ENCODE data around the gene HMGCS2.
A peak's percentile ranks its signal among the peaks of the same experiment; 100 is the strongest.
"Not testable (repeated sequence)": the region's sequence is repeated elsewhere in the genome, so short reads cannot be mapped to it uniquely, and the experiment has no call there.

The HMGCS2 gene

GRCh38 chr1:119787776-119788175 lies 19.1 kb upstream of the HMGCS2 start:
- DNase-seq = no peak

- not testable (repeated sequence) for DNase-seq
Observed at GRCh38 chr1:119786473-119787050, 17.9 kb upstream of the HMGCS2 start.

GRCh38 chr1:119786046-119786445 lies 17.3 kb upstream of the HMGCS2 start:
- not testable (repeated sequence) for DNase-seq

- no peak for DNase-seq
Observed at GRCh38 chr1:119784191-119784781, 15.6 kb upstream of the HMGCS2 start.

GRCh38 chr1:119783354-119784185 lies 14.9 kb upstream of the HMGCS2 start:
- DNase-seq = no peak

- DNase-seq = no peak
Observed at GRCh38 chr1:119782631-119783325, 14.1 kb upstream of the HMGCS2 start.

- DNase-seq = no peak
Observed at GRCh38 chr1:119781434-119782210, 12.9 kb upstream of the HMGCS2 start.

GRCh38 chr1:119779869-119780356 lies 11.2 kb upstream of the HMGCS2 start:
- DNase-seq = peak; percentile 39

- no peak for DNase-seq
Observed at GRCh38 chr1:119778886-119779560, 10.3 kb upstream of the HMGCS2 start.

GRCh38 chr1:119778359-119778758 lies 9.7 kb upstream of the HMGCS2 start:
- no peak for DNase-seq

GRCh38 chr1:119774746-119775490 lies 6.2 kb upstream of the HMGCS2 start:
- DNase-seq = no peak

- DNase-seq = no peak
Observed at GRCh38 chr1:119773711-119774241, 5.1 kb upstream of the HMGCS2 start.

- no peak for DNase-seq
Observed at GRCh38 chr1:119772298-119772697, 3.6 kb upstream of the HMGCS2 start.

GRCh38 chr1:119771770-119772169 lies 3.1 kb upstream of the HMGCS2 start:
- no peak for DNase-seq

GRCh38 chr1:119771016-119771415 lies 2.3 kb upstream of the HMGCS2 start:
- DNase-seq = no peak

- no peak for DNase-seq
Observed at GRCh38 chr1:119767486-119767885, 1.2 kb downstream of the HMGCS2 start.

- DNase-seq = no peak
Observed at GRCh38 chr1:119766374-119766794, 2.3 kb downstream of the HMGCS2 start.

GRCh38 chr1:119764220-119764619 lies 4.5 kb downstream of the HMGCS2 start:
- no peak for DNase-seq

- DNase-seq = no peak
Observed at GRCh38 chr1:119762953-119763352, 5.8 kb downstream of the HMGCS2 start.

- no peak for DNase-seq
Observed at GRCh38 chr1:119762409-119762808, 6.3 kb downstream of the HMGCS2 start.

- no peak for DNase-seq
Observed at GRCh38 chr1:119758584-119758983, 10.1 kb downstream of the HMGCS2 start.
